Measurements from ENCODE around the gene SHC1. TPM values are rescaled to one million over a fixed set of nuclear protein-coding genes. Genes with fewer than 3 reads are reported as not detected.

Gene SHC1
- total RNA-seq, 1 experiment from 2014 or later = 199 TPM

GRCh38 chr1:154999571-155000410 is 29.2 kb upstream of the SHC1 start (continued):
- TF ChIP-seq FOXP1 (CRISPR knock-in tag; IDR thresholded peaks at IDR 0.05; ENCODE audit: borderline replicate concordance) = no peak; the same call in 1 of the 2 replicates

GRCh38 chr1:154998818-154999570 is 28.4 kb upstream of the SHC1 start:
- DNase-seq (ENCODE audit: low spot score) (peak; percentile 90), ATAC-seq (peak; percentile 11)
- peaks cover 17% of the 10 kb centered on the region for H3K4me1 Mint-ChIP-seq
- CTCF ChIA-PET = interaction anchor here (0.6 to 10.3 kb wide), 42 partner anchors 9 to 439 kb away, joined by 3 to 176 read pairs (median 5); partner anchors contain the start of genes ADAM15, EFNA3, EFNA4 and FLAD1
- H3K27ac Mint-ChIP-seq = peak overlapping the region; percentile 75; the same call in 1 of the 2 replicates
- H3K9me3 Mint-ChIP-seq = no peaks in the 10 kb centered on the region
- H3K4me3 Mint-ChIP-seq = peak overlapping the region; percentile 88
- H3K36me3 Mint-ChIP-seq = no peaks in the 10 kb centered on the region
- TF ChIP-seq HMGXB4 (CRISPR knock-in tag; IDR thresholded peaks at IDR 0.05) (peak; percentile 65), ZNF281 (CRISPR knock-in tag; IDR thresholded peaks at IDR 0.05) (no peak), OVOL2 (CRISPR knock-in tag; IDR thresholded peaks at IDR 0.05; ENCODE audit: borderline replicate concordance) (no peak), ETV6 (CRISPR knock-in tag; IDR thresholded peaks at IDR 0.05) (0 out of 2 replicates have a peak, but pooled peaks have one; percentile 4), AFF4 (CRISPR knock-in tag; IDR thresholded peaks at IDR 0.05; ENCODE audit: borderline replicate concordance) (0 out of 2 replicates have a peak, but pooled peaks have one; percentile 7), IRF2 (CRISPR knock-in tag; IDR thresholded peaks at IDR 0.05; ENCODE audit: borderline replicate concordance, low read depth) (no peak), STAT6 (CRISPR knock-in tag; conservative IDR thresholded peaks at IDR 0.05; ENCODE audit: low read depth) (no peak), FOXP1 (CRISPR knock-in tag; IDR thresholded peaks at IDR 0.05; ENCODE audit: borderline replicate concordance) (0 out of 2 replicates have a peak, but pooled peaks have one; percentile 39), KAT7 (CRISPR knock-in tag; IDR thresholded peaks at IDR 0.05; ENCODE audit: borderline replicate concordance) (0 out of 2 replicates have a peak, but pooled peaks have one; percentile 36), CTCF (IDR thresholded peaks at IDR 0.05) (peak; percentile 70; the same call in 1 of the 2 replicates), ERG (CRISPR knock-in tag; IDR thresholded peaks at IDR 0.05) (no peak)
- no peaks in the 10 kb centered on the region; the same call in 1 of the 2 replicates for H3K27me3 Mint-ChIP-seq (ENCODE audit: low read depth)
- POLR2A ChIA-PET = interaction anchor here (0.6 to 13.0 kb wide), 12 partner anchors 9 to 195 kb away, joined by 3 to 176 read pairs (median 7); partner anchors contain the start of genes ADAM15, CKS1B, FLAD1 and PBXIP1
